ENCODE results near the gene ZNF19.

- TF ChIP-seq CTCF (IDR thresholded peaks at IDR 0.05) = no peak
- no peak for TF ChIP-seq POLR2A (IDR thresholded peaks at IDR 0.05)
- TF ChIP-seq POLR2AphosphoS5 (IDR thresholded peaks at IDR 0.05; ENCODE audit: insufficient read depth in 1 of 2, low read depth in 1 of 2) = no peak
These were observed 60.7 kb downstream of the ZNF19 start for GRCh38 chr16:71428385-71428784.

Data from vagina (tissue), 2 donors.